GM19238 (cell line): Measurements from ENCODE around the gene PASK.

ENCODE experiments used
- DNase-seq: peaks from one replicate; pipeline ENCODE4 v3.0.0; 2011; ENCODE audit warnings: low spot score; ENCODE audit not compliant: insufficient read length

Gene PASK

GRCh38 chr2:241066893-241067341 is 82.4 kb downstream of the PASK start:
- no peak for DNase-seq

- no peak for DNase-seq
Observed at GRCh38 chr2:241066171-241066892, 82.9 kb downstream of the PASK start.

- no peak for DNase-seq
Observed at GRCh38 chr2:241065355-241065803, 83.9 kb downstream of the PASK start.

- DNase-seq: no peak
Observed at GRCh38 chr2:241064802-241065354, 84.4 kb downstream of the PASK start.

- no peak for DNase-seq
Observed at GRCh38 chr2:241064008-241064801, 85.1 kb downstream of the PASK start.

GRCh38 chr2:241063587-241063986 is 85.7 kb downstream of the PASK start:
- no peak for DNase-seq

- DNase-seq: no peak
Observed at GRCh38 chr2:241063093-241063551, 86.2 kb downstream of the PASK start.

- DNase-seq: no peak
Observed at GRCh38 chr2:241062389-241063092, 86.7 kb downstream of the PASK start.

- no peak for DNase-seq
Observed at GRCh38 chr2:241061275-241061674, 88.0 kb downstream of the PASK start.
